GM12801 (cell line): Measurements from ENCODE around the gene HOXA13.

ENCODE experiments used
- CTCF ChIP-seq: IDR thresholded peaks from one replicate; pipeline ENCODE4 v1.5.1; 2011; ENCODE audit warnings: control low read depth; ENCODE audit not compliant: insufficient read length; ENCODE audit errors: extremely low read depth

HOXA13 gene

GRCh38 chr7:27224983-27225934 is 25.4 kb upstream of the HOXA13 start:
- TF ChIP-seq CTCF: no peak

- no peak for TF ChIP-seq CTCF
Measured at GRCh38 chr7:27223941-27224575, 24.2 kb upstream of the HOXA13 start.

- TF ChIP-seq CTCF: no peak
Measured at GRCh38 chr7:27221201-27221797, 21.4 kb upstream of the HOXA13 start.

- TF ChIP-seq CTCF: no peak
Measured at GRCh38 chr7:27220440-27220955, 20.6 kb upstream of the HOXA13 start.

- no peak for TF ChIP-seq CTCF
Measured at GRCh38 chr7:27219821-27220220, 19.9 kb upstream of the HOXA13 start.

- TF ChIP-seq CTCF: no peak
Measured at GRCh38 chr7:27217951-27218350, 18.1 kb upstream of the HOXA13 start.

- no peak for TF ChIP-seq CTCF
Measured at GRCh38 chr7:27215356-27215755, 15.5 kb upstream of the HOXA13 start.
